GM23248 (cell line): ENCODE measurements around the gene ELOVL1.

ENCODE experiments used
- EZH2 ChIP-seq: fragments of 200-600 bp; sonication (generic); IDR thresholded peaks from 2 replicates; pipeline ENCODE4 v1.6.1; 2018; ENCODE audit warnings: antibody characterized with exemption, mild to moderate bottlenecking; ENCODE audit not compliant: insufficient read depth, poor library complexity, severe bottlenecking
- EZH2phosphoT487 ChIP-seq: fragments of 200-600 bp; sonication (generic); IDR thresholded peaks from 2 replicates; pipeline ENCODE4 v1.6.1; 2018; ENCODE audit warnings: antibody characterized with exemption, moderate library complexity, mild to moderate bottlenecking, low read depth; ENCODE audit not compliant: insufficient read depth

GRCh38 chr1:43370564-43370963 is 2.8 kb upstream of the ELOVL1 start:
- no peak for TF ChIP-seq EZH2
- no peak for TF ChIP-seq EZH2phosphoT487
